Measurements from ENCODE around the gene SCMH1.

- TF ChIP-seq CTCF (IDR thresholded peaks at IDR 0.05): no peak
- no peak for TF ChIP-seq POLR2A (IDR thresholded peaks at IDR 0.05)
- TF ChIP-seq EP300 (IDR thresholded peaks at IDR 0.05): no peak
- TF ChIP-seq POLR2AphosphoS5 (IDR thresholded peaks at IDR 0.05): no peak
Measured at GRCh38 chr1:41006942-41007865, 234.9 kb downstream of the SCMH1 start.

Measured in upper lobe of left lung (tissue), 4 donors.